ENCODE results near the gene SEC14L3.

The SEC14L3 gene

DNA sequence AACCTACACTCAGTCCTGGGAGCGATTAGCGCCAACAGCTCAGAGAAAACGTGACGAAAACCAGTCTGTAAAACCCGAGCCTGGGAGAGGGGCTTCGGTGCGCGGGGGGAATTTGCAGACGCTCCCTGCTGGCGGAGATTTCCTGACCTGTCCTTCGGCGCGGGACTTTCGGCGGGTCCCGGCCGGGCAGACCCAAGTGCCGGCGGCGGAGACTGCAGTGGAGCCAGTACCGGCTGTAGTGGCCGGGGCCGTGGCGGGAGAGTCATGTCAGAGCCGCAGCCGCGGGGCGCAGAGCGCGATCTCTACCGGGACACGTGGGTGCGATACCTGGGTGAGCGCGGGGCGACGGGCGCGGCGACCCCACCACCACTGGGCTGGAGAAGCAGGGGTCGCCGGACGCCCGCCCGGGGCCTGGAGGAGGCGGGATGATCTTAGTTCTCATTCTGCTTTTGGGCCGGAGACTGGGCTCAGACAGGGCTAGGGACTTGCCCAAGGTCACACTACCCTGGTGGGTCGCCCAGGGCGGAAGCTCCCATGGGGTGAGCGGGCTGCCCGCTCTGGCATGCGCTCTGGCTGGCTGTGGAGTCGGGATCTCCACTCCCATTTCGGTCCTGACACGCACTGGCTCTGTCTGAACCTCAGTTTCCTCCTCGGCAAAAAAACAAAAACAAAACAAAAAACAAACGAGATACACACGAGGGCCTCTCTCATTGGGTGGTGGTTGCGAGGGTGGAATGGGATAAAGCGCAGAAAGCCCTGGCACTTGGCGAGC, 46.0 kb downstream of the SEC14L3 start, which contains the start of gene MTFP1 (continued):
- no peak for TF ChIP-seq ZNF211 (tag by site-specific recombination; IDR thresholded peaks at IDR 0.05; ENCODE audit: low read depth)
- TF ChIP-seq ZNF585B (tag by site-specific recombination; IDR thresholded peaks at IDR 0.05) = no peak
- TF ChIP-seq SP3 (tag by site-specific recombination; IDR thresholded peaks at IDR 0.05) = peak; percentile 27; the same call in 1 of the 2 replicates
- TF ChIP-seq, protein P1, sequence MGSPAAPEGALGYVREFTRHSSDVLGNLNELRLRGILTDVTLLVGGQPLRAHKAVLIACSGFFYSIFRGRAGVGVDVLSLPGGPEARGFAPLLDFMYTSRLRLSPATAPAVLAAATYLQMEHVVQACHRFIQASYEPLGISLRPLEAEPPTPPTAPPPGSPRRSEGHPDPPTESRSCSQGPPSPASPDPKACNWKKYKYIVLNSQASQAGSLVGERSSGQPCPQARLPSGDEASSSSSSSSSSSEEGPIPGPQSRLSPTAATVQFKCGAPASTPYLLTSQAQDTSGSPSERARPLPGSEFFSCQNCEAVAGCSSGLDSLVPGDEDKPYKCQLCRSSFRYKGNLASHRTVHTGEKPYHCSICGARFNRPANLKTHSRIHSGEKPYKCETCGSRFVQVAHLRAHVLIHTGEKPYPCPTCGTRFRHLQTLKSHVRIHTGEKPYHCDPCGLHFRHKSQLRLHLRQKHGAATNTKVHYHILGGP (tag by site-specific recombination; IDR thresholded peaks at IDR 0.05) = no peak
- TF ChIP-seq HOXA7 (CRISPR knock-in tag; IDR thresholded peaks at IDR 0.05; ENCODE audit: borderline replicate concordance) = no peak
- no peak for TF ChIP-seq ZNF544 (tag by site-specific recombination; IDR thresholded peaks at IDR 0.05)
- no peak for TF ChIP-seq ZFP3 (tag by site-specific recombination; IDR thresholded peaks at IDR 0.05; ENCODE audit: low read depth)
- TF ChIP-seq PRDM10 (tag by site-specific recombination; IDR thresholded peaks at IDR 0.05) = peak; percentile 76
- TF ChIP-seq ZNF843 (tag by site-specific recombination; IDR thresholded peaks at IDR 0.05) = no peak
- TF ChIP-seq SP2 (tag by site-specific recombination; IDR thresholded peaks at IDR 0.05) = peak; percentile 52
- TF ChIP-seq, protein P2, sequence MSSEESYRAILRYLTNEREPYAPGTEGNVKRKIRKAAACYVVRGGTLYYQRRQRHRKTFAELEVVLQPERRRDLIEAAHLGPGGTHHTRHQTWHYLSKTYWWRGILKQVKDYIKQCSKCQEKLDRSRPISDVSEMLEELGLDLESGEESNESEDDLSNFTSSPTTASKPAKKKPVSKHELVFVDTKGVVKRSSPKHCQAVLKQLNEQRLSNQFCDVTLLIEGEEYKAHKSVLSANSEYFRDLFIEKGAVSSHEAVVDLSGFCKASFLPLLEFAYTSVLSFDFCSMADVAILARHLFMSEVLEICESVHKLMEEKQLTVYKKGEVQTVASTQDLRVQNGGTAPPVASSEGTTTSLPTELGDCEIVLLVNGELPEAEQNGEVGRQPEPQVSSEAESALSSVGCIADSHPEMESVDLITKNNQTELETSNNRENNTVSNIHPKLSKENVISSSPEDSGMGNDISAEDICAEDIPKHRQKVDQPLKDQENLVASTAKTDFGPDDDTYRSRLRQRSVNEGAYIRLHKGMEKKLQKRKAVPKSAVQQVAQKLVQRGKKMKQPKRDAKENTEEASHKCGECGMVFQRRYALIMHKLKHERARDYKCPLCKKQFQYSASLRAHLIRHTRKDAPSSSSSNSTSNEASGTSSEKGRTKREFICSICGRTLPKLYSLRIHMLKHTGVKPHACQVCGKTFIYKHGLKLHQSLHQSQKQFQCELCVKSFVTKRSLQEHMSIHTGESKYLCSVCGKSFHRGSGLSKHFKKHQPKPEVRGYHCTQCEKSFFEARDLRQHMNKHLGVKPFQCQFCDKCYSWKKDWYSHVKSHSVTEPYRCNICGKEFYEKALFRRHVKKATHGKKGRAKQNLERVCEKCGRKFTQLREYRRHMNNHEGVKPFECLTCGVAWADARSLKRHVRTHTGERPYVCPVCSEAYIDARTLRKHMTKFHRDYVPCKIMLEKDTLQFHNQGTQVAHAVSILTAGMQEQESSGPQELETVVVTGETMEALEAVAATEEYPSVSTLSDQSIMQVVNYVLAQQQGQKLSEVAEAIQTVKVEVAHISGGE (tag by site-specific recombination; conservative IDR thresholded peaks at IDR 0.05; ENCODE audit: low read depth) = no peak
- TF ChIP-seq ZNF530 (tag by site-specific recombination; IDR thresholded peaks at IDR 0.05; ENCODE audit: low read depth) = no peak
- TF ChIP-seq ZNF132 (tag by site-specific recombination; IDR thresholded peaks at IDR 0.05; ENCODE audit: borderline replicate concordance) = no peak
- 0 out of 2 replicates have a peak, but pooled peaks have one; percentile 28 for TF ChIP-seq ZNF501 (tag by site-specific recombination; IDR thresholded peaks at IDR 0.05)
- TF ChIP-seq ZBTB6 (tag by site-specific recombination; IDR thresholded peaks at IDR 0.05) = no peak
- peak; percentile 100 for TF ChIP-seq ZBTB48 (tag by site-specific recombination; IDR thresholded peaks at IDR 0.05)
- TF ChIP-seq KLF16 (tag by site-specific recombination; IDR thresholded peaks at IDR 0.05) = peak; percentile 63; the same call in 1 of the 2 replicates
- TF ChIP-seq, protein P3, sequence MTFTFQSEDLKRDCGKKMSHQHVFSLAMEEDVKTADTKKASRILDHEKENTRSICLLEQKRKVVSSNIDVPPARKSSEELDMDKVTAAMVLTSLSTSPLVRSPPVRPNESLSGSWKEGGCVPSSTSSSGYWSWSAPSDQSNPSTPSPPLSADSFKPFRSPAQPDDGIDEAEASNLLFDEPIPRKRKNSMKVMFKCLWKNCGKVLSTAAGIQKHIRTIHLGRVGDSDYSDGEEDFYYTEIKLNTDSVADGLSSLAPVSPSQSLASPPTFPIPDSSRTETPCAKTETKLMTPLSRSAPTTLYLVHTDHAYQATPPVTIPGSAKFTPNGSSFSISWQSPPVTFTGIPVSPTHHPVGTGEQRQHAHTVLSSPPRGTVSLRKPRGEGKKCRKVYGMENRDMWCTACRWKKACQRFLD (tag by site-specific recombination; IDR thresholded peaks at IDR 0.05) = no peak
- TF ChIP-seq ZNF629 (tag by site-specific recombination; IDR thresholded peaks at IDR 0.05) = no peak; the same call in 1 of the 2 replicates
- TF ChIP-seq, protein P4, sequence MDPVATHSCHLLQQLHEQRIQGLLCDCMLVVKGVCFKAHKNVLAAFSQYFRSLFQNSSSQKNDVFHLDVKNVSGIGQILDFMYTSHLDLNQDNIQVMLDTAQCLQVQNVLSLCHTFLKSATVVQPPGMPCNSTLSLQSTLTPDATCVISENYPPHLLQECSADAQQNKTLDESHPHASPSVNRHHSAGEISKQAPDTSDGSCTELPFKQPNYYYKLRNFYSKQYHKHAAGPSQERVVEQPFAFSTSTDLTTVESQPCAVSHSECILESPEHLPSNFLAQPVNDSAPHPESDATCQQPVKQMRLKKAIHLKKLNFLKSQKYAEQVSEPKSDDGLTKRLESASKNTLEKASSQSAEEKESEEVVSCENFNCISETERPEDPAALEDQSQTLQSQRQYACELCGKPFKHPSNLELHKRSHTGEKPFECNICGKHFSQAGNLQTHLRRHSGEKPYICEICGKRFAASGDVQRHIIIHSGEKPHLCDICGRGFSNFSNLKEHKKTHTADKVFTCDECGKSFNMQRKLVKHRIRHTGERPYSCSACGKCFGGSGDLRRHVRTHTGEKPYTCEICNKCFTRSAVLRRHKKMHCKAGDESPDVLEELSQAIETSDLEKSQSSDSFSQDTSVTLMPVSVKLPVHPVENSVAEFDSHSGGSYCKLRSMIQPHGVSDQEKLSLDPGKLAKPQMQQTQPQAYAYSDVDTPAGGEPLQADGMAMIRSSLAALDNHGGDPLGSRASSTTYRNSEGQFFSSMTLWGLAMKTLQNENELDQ (tag by site-specific recombination; IDR thresholded peaks at IDR 0.05; ENCODE audit: low read depth) = no peak
- TF ChIP-seq ZNF184 (tag by site-specific recombination; IDR thresholded peaks at IDR 0.05) = no peak
- TF ChIP-seq GLIS1 (tag by site-specific recombination; IDR thresholded peaks at IDR 0.05) = peak; percentile 5; the same call in 1 of the 2 replicates
- peak; percentile 49; the same call in 1 of the 2 replicates for TF ChIP-seq ZNF341 (tag by site-specific recombination; IDR thresholded peaks at IDR 0.05; ENCODE audit: low read depth)
- no peak for TF ChIP-seq ZNF169 (tag by site-specific recombination; IDR thresholded peaks at IDR 0.05)
- no peak for TF ChIP-seq SCRT1 (tag by site-specific recombination; IDR thresholded peaks at IDR 0.05; ENCODE audit: borderline replicate concordance)
- no peak for TF ChIP-seq ZSCAN16 (tag by site-specific recombination; IDR thresholded peaks at IDR 0.05)
- TF ChIP-seq ZNF626 (tag by site-specific recombination; IDR thresholded peaks at IDR 0.05) = no peak
